22Rv1 (cell line): ENCODE measurements around the gene PDE4B.

Experiments used
- CTCF ChIP-seq: fragments of 450-650 bp; IDR thresholded peaks from 2 replicates; pipeline ENCODE4 v1.5.1; 2017; ENCODE audit warnings: mild to moderate bottlenecking
- ZFX ChIP-seq: fragments of 450-650 bp; IDR thresholded peaks from 2 replicates; pipeline ENCODE4 v1.6.1; 2017; ENCODE audit warnings: antibody characterized with exemption, borderline replicate concordance

- TF ChIP-seq CTCF (no peak), ZFX (no peak)
Observed at GRCh38 chr1:66267201-66267940, 474.7 kb downstream of the PDE4B start.
